ENCODE measurements around the gene ADA.
A peak's percentile ranks its signal among the peaks of the same experiment; 100 is the strongest.

Gene ADA

GRCh38 chr20:44573501-44573869 is 78.0 kb downstream of the ADA start:
- no peak for DNase-seq

DNA sequence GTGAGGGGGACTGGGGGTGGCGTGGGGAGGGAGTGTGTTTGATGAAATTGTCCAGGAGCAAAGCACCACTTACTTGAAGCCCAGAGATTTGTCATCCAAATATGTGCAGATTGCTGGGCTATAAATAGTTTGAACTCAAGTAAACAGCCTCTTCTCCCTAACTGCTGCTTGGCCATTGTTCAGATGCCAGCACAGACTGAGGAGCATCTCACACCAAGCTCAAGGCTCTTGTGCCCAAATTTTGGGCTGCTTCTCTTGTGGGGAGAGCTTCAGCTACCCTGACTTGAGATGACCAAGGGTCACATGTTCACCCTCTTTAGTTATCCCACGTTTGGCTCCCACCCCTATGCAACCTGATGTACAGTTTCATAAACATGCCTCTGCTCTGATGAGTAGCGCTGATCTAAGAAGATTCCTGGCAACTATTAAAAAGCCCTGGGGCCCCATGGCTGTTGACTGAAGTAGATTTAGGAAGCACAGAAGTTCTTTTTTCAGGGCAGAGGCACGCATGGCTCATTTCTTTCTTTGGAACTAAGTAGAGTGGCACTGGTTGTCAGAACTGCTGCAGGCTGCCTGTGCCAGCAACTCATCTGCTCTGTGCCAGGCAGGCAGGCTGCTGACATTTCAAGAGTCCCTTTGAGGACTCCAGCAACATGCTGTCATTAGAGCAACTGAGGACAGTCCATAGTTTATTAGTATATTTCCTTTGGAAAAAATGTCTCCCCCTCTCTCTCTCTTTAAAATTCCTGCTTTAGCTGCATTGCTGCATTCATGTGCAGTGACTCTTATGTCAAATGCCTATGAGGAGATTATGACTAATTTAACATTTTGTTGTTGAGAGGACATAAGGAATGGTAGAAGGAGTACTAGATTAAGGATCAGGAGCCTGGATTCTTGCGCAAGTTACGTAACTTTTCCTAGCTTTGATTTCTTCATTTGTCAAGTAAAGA is 78.7 kb downstream of the ADA start:
- DNase-seq = no peak

- no peak for DNase-seq
Measured at GRCh38 chr20:44571362-44571988, 80.0 kb downstream of the ADA start.

DNA sequence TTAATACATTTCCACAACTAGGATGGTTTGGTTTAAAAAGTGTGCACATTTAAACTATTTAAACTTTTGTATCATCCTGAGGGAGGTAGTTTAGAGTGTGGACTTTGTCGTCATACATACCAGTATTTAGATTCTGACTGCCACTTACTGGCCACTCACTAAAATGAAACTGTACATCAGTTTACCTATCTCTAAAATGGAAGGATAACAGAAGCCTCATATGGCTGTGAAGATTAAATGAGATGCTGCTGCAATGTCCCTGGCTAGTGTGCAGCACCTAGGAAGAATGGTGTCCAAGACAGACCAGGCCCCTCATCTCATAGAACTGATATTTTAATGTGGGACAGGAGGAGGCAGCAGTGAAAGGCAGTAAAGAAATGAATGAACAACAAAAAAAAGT is 81.1 kb downstream of the ADA start:
- DNase-seq = peak; percentile 60

Measured in hematopoietic multipotent progenitor cell treated with erythropoietin and hydrocortisone succinate and interleukin-3 and kit ligand, for 8 days (in vitro differentiated cells).